HCT116 (cell line): ENCODE results near the gene TCOF1. TPM values are rescaled to one million over a fixed set of nuclear protein-coding genes. Genes with fewer than 3 reads are reported as not detected.

Source experiments
- ATAC-seq: fragments of 200-7000 bp; cut with Tn5 transposase; 2 replicates; pipeline ENCODE4 v1.9.1; 2020; ENCODE audit warnings: mild to moderate bottlenecking, moderate library complexity
- BruUV-seq: library from RNA; stranded (reverse); fragments of 400-500 nt; replicated peaks from 2 replicates; lab custom pipeline; 2021; lab: Mats Ljungman, UMichigan
- CTCF ChIA-PET: fragments of 300-600 bp; sonication (Branson Sonifier 250); formaldehyde crosslinking; loops from one replicate; lab custom pipeline; 2021; ENCODE audit warnings: antibody characterized with exemption; lab: Charles Lee
- POLR2A ChIA-PET: fragments of 300-600, 350-600 bp; sonication (Branson Sonifier 250); formaldehyde crosslinking; loops from one replicate; lab custom pipeline; 2021; ENCODE audit warnings: antibody characterized with exemption; lab: Charles Lee
- RAD21 ChIA-PET, 2 experiments: fragments of 300-600 bp; sonication (Branson Sonifier 250); formaldehyde crosslinking; loops; one replicate each; lab custom pipeline; 2023; ENCODE audit warnings: low total read pairs in 2 of 2; ENCODE audit not compliant: uncharacterized antibody in 2 of 2, unreplicated experiment in 2 of 2, low non-redundant PET in 1 of 2; lab: Charles Lee
- DNase-seq: peaks from one replicate; pipeline ENCODE4 v3.0.0-alpha.2; 2010; ENCODE audit warnings: low read depth, low spot score
- H2AFZ ChIP-seq: fragments of 200-600 bp; shearing (Covaris generic), sonication (generic); 2 replicates; pipeline ENCODE4 v1.6.1; 2017; ENCODE audit warnings: low read depth, mixed run types, mixed read lengths, antibody characterized with exemption, low read length; ENCODE audit not compliant: poor library complexity, severe bottlenecking
- H3K27ac ChIP-seq: 2 replicates; pipeline ENCODE4 v1.5.1; 2012; ENCODE audit warnings: low read depth, low read length
- H3K27me3 ChIP-seq: fragments of 200-600 bp; sonication (generic); 2 replicates; pipeline ENCODE4 v1.6.1; 2016; ENCODE audit warnings: mixed run types, low read length, mixed read lengths; ENCODE audit not compliant: insufficient read depth
- H3K36me3 ChIP-seq, 2 experiments: fragments of 200-500 bp in 1 of 2; fragments of 200-600 bp in 1 of 2; sonication (Bioruptor generic) in 1 of 2; sonication (generic) in 1 of 2; 2 replicates each; pipeline versions ENCODE4 v1.5.1 to v1.6.1; 2014 to 2016; ENCODE audit warnings: low read length in 2 of 2, inconsistent platforms in 1 of 2, mixed read lengths in 1 of 2, mixed run types in 1 of 2; ENCODE audit not compliant: insufficient read depth in 2 of 2, control insufficient read depth in 1 of 2
- H3K4me1 ChIP-seq, 2 experiments: fragments of 200-600 bp in 1 of 2; sonication (generic) in 1 of 2; 2 replicates each; pipeline versions ENCODE4 v1.5.1 to v1.6.1; 2012 to 2017; ENCODE audit warnings: low read length in 2 of 2, inconsistent platforms in 1 of 2, mild to moderate bottlenecking in 1 of 2, mixed read lengths in 1 of 2, mixed run types in 1 of 2, moderate library complexity in 1 of 2; ENCODE audit not compliant: insufficient read depth in 2 of 2, control insufficient read depth in 1 of 2
- H3K4me2 ChIP-seq: fragments of 200-600 bp; sonication (generic); 2 replicates; pipeline ENCODE4 v1.6.1; 2017; ENCODE audit warnings: mixed run types, low read length, mixed read lengths
- H3K4me3 ChIP-seq, 2 experiments: fragments of 200-600 bp in 1 of 2; sonication (generic) in 1 of 2; replicated peaks in 1 of 2; 2 replicates each; pipeline ENCODE4 v1.5.1; 2011 to 2016; ENCODE audit warnings: low read length in 2 of 2, control low read depth in 1 of 2, low read depth in 1 of 2, mild to moderate bottlenecking in 1 of 2, mixed read lengths in 1 of 2, mixed run types in 1 of 2
- H3K79me2 ChIP-seq: fragments of 200-600 bp; sonication (generic); 2 replicates; pipeline ENCODE4 v1.6.1; 2017; ENCODE audit warnings: mild to moderate bottlenecking, mixed run types, low read length, moderate library complexity, mixed read lengths; ENCODE audit not compliant: insufficient read depth
- H3K9ac ChIP-seq: fragments of 200-600 bp; sonication (generic); 2 replicates; pipeline ENCODE4 v1.6.1; 2016; ENCODE audit warnings: low read length, mixed read lengths
- H3K9me2 ChIP-seq: fragments of 200-600 bp; sonication (generic), shearing (Covaris generic); 2 replicates; pipeline ENCODE4 v1.6.1; 2017; ENCODE audit warnings: mixed run types, mild to moderate bottlenecking, moderate library complexity; ENCODE audit not compliant: insufficient read depth
- H3K9me3 ChIP-seq, 2 experiments: fragments of 200-500 bp in 1 of 2; fragments of 200-600 bp in 1 of 2; sonication (Bioruptor generic) in 1 of 2; sonication (generic) in 1 of 2; 2 replicates each; pipeline ENCODE4 v1.6.1; 2014 to 2017; ENCODE audit warnings: low read length in 2 of 2, mixed read lengths in 2 of 2, inconsistent platforms in 1 of 2, low read depth in 1 of 2, mild to moderate bottlenecking in 1 of 2, mixed run types in 1 of 2, moderate library complexity in 1 of 2; ENCODE audit not compliant: control insufficient read depth in 1 of 2, insufficient read depth in 1 of 2
- H4K20me1 ChIP-seq: fragments of 200-600 bp; sonication (generic), shearing (Covaris generic); 2 replicates; pipeline ENCODE4 v1.6.1; 2017; ENCODE audit warnings: mixed run types, mild to moderate bottlenecking, moderate library complexity; ENCODE audit not compliant: insufficient read depth
- ATF3 ChIP-seq: IDR thresholded peaks from 2 replicates; pipeline ENCODE4 v1.6.1; 2012
- CEBPB ChIP-seq: IDR thresholded peaks from 2 replicates; pipeline ENCODE4 v1.6.1; 2012; ENCODE audit warnings: low read depth
- EGR1 ChIP-seq: IDR thresholded peaks from 2 replicates; pipeline ENCODE4 v1.6.1; 2012; ENCODE audit warnings: low read depth
- ELF1 ChIP-seq: IDR thresholded peaks from 2 replicates; pipeline ENCODE4 v1.6.1; 2012; ENCODE audit warnings: low read depth, borderline replicate concordance
- EZH2 ChIP-seq: fragments of 200-600 bp; sonication (generic); IDR thresholded peaks from 2 replicates; pipeline ENCODE4 v1.6.1; 2017; ENCODE audit warnings: antibody characterized with exemption, mixed run types
- EZH2phosphoT487 ChIP-seq: fragments of 200-600 bp; IDR thresholded peaks from 2 replicates; pipeline ENCODE4 v1.6.1; 2018; ENCODE audit warnings: antibody characterized with exemption, borderline replicate concordance
- JUND ChIP-seq: IDR thresholded peaks from 2 replicates; pipeline ENCODE4 v1.6.1; 2012
- MAX ChIP-seq: IDR thresholded peaks from 2 replicates; pipeline ENCODE4 v1.6.1; 2012
- POLR2A ChIP-seq: IDR thresholded peaks from 2 replicates; pipeline ENCODE4 v1.7.0; 2011; ENCODE audit warnings: borderline replicate concordance; ENCODE audit not compliant: insufficient read depth, insufficient read length; ENCODE audit errors: extremely low read depth
- POLR2AphosphoS5 ChIP-seq: IDR thresholded peaks from 2 replicates; pipeline ENCODE4 v1.6.1; 2011; ENCODE audit warnings: mild to moderate bottlenecking, low read depth, low read length, moderate library complexity
- SIN3A ChIP-seq: IDR thresholded peaks from 2 replicates; pipeline ENCODE4 v1.6.1; 2012; ENCODE audit warnings: low read depth
- SRF ChIP-seq: IDR thresholded peaks from 2 replicates; pipeline ENCODE4 v1.6.1; 2012; ENCODE audit warnings: low read depth
- TCF7L2 ChIP-seq: IDR thresholded peaks from 2 replicates; pipeline ENCODE4 v1.7.0; 2011; ENCODE audit warnings: borderline replicate concordance, inconsistent platforms; ENCODE audit not compliant: insufficient read depth, insufficient read length; ENCODE audit errors: extremely low read depth
- ZNF274 ChIP-seq: fragments of 200-500 bp; sonication (Bioruptor generic); IDR thresholded peaks from 2 replicates; pipeline ENCODE4 v1.6.1; 2014; ENCODE audit warnings: mild to moderate bottlenecking, low read depth, low read length, inconsistent platforms
- intact Hi-C: fragments of 100-400 bp; cut with micrococcal nuclease; formaldehyde crosslinking; loops from 2 replicates; pipeline ENCODE4 v1.10.0; 2022
- total RNA-seq: library from RNA; stranded (reverse); gene quantifications from one replicate; pipeline ENCODE4 v1.2.1, GENCODE V29; 2021; ENCODE audit not compliant: unreplicated experiment
- TF ChIP-seq, protein P1 (sequence below): IDR thresholded peaks from 2 replicates; pipeline ENCODE4 v1.6.1; 2012; ENCODE audit warnings: low read depth
- TF ChIP-seq, protein P2 (sequence below): IDR thresholded peaks from 2 replicates; pipeline ENCODE4 v1.6.1; 2011; ENCODE audit warnings: mild to moderate bottlenecking, low read length, moderate library complexity; ENCODE audit not compliant: insufficient replicate concordance; ENCODE audit errors: extremely low read depth

TCOF1 gene
- total RNA-seq, 1 experiment from 2014 or later: 94.7 TPM

- no peak for TF ChIP-seq MAX
- TF ChIP-seq JUND: no peak
- no peak for TF ChIP-seq POLR2A
- TF ChIP-seq TCF7L2: no peak
- TF ChIP-seq EZH2phosphoT487: no peak
- no peak for TF ChIP-seq CEBPB
- TF ChIP-seq SIN3A: no peak
- TF ChIP-seq SRF: no peak
- TF ChIP-seq POLR2AphosphoS5: no peak
These were observed 19.0 kb upstream of the TCOF1 start (continued) for GRCh38 chr5:150338546-150338945.

DNA sequence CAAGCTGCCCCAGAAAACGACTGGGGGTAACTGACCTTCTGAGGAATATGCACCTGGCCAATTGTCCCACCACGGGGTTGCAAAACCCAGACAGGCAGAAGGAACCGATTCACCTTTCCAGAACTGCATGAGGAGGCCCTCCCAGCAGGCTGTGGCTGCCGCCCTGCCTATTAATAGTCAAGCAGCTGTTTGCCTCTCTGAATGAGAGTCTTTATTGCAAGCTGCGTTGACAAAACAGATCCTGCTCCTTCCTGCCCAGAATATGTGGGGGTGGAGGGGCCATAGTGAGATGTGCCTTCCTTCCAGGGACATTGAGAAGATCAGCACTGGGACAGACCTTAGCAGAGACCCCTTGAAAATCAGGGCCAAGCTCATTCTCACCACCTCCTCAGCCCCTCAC, 18.3 kb upstream of the TCOF1 start:
- Histone ChIP-seq H3K36me3 (no peaks in the 10 kb centered on the region), H4K20me1 (no peaks in the 10 kb centered on the region), H3K27ac (no peak overlapping the region), H2AFZ (no peak overlapping the region), H3K9me2 (no peaks in the 10 kb centered on the region), H3K79me2 (no peaks in the 10 kb centered on the region), H3K9ac (no peak overlapping the region), H3K4me2 (no peak overlapping the region), H3K4me3 (no peak overlapping the region), H3K4me1 (no peaks in the 10 kb centered on the region), H3K9me3 (no peaks in the 10 kb centered on the region), H3K27me3 (no peaks in the 10 kb centered on the region)
- POLR2A ChIA-PET: no interaction called here
- DNase-seq: no peak
- CTCF ChIA-PET: no interaction called here
- intact Hi-C loops: no loop called here
- BruUV-seq: no TSS peak
- RAD21 ChIA-PET: no interaction called here
- no peak for ATAC-seq
- TF ChIP-seq ELF1 (no peak), POLR2A (no peak), EGR1 (no peak), MAX (no peak), CEBPB (no peak), ATF3 (no peak), EZH2 (no peak), EZH2phosphoT487 (no peak), ZNF274 (no peak)
- TF ChIP-seq, protein P1, sequence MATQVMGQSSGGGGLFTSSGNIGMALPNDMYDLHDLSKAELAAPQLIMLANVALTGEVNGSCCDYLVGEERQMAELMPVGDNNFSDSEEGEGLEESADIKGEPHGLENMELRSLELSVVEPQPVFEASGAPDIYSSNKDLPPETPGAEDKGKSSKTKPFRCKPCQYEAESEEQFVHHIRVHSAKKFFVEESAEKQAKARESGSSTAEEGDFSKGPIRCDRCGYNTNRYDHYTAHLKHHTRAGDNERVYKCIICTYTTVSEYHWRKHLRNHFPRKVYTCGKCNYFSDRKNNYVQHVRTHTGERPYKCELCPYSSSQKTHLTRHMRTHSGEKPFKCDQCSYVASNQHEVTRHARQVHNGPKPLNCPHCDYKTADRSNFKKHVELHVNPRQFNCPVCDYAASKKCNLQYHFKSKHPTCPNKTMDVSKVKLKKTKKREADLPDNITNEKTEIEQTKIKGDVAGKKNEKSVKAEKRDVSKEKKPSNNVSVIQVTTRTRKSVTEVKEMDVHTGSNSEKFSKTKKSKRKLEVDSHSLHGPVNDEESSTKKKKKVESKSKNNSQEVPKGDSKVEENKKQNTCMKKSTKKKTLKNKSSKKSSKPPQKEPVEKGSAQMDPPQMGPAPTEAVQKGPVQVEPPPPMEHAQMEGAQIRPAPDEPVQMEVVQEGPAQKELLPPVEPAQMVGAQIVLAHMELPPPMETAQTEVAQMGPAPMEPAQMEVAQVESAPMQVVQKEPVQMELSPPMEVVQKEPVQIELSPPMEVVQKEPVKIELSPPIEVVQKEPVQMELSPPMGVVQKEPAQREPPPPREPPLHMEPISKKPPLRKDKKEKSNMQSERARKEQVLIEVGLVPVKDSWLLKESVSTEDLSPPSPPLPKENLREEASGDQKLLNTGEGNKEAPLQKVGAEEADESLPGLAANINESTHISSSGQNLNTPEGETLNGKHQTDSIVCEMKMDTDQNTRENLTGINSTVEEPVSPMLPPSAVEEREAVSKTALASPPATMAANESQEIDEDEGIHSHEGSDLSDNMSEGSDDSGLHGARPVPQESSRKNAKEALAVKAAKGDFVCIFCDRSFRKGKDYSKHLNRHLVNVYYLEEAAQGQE: no peak
- TF ChIP-seq, protein P2, sequence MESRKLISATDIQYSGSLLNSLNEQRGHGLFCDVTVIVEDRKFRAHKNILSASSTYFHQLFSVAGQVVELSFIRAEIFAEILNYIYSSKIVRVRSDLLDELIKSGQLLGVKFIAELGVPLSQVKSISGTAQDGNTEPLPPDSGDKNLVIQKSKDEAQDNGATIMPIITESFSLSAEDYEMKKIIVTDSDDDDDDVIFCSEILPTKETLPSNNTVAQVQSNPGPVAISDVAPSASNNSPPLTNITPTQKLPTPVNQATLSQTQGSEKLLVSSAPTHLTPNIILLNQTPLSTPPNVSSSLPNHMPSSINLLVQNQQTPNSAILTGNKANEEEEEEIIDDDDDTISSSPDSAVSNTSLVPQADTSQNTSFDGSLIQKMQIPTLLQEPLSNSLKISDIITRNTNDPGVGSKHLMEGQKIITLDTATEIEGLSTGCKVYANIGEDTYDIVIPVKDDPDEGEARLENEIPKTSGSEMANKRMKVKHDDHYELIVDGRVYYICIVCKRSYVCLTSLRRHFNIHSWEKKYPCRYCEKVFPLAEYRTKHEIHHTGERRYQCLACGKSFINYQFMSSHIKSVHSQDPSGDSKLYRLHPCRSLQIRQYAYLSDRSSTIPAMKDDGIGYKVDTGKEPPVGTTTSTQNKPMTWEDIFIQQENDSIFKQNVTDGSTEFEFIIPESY: no peak
